ENCODE results near the gene MCC.

The MCC gene

GRCh38 chr5:113181853-113182490 is 306.3 kb downstream of the MCC start:
- FAIRE-seq, result no peak
- TF ChIP-seq TAF1 (IDR thresholded peaks at IDR 0.05; ENCODE audit: low read depth, low read length) (no peak), POLR2AphosphoS5 (IDR thresholded peaks at IDR 0.05; ENCODE audit: low read depth, low read length) (no peak), POU2F2 (IDR thresholded peaks at IDR 0.05; ENCODE audit: low read depth, low read length) (no peak), POLR2A (IDR thresholded peaks at IDR 0.05; ENCODE audit: low read depth, low read length) (no peak), SPI1 (IDR thresholded peaks at IDR 0.05; ENCODE audit: low read depth, low read length) (no peak), PAX5 (IDR thresholded peaks at IDR 0.05; ENCODE audit: insufficient read depth, low read length, severe bottlenecking) (no peak)
- DNase-seq (ENCODE audit: insufficient read length, low spot score), result no peak

- no peak for TF ChIP-seq SPI1 (IDR thresholded peaks at IDR 0.05; ENCODE audit: low read depth, low read length)
- no peak for TF ChIP-seq TAF1 (IDR thresholded peaks at IDR 0.05; ENCODE audit: low read depth, low read length)
- TF ChIP-seq PAX5 (IDR thresholded peaks at IDR 0.05; ENCODE audit: insufficient read depth, low read length, severe bottlenecking), result no peak
- TF ChIP-seq POLR2AphosphoS5 (IDR thresholded peaks at IDR 0.05; ENCODE audit: low read depth, low read length), result no peak
- no peak for TF ChIP-seq POLR2A (IDR thresholded peaks at IDR 0.05; ENCODE audit: low read depth, low read length)
- DNase-seq (ENCODE audit: insufficient read length, low spot score) (no peak), FAIRE-seq (no peak)
These were observed 306.8 kb downstream of the MCC start for GRCh38 chr5:113181409-113181808.

GRCh38 chr5:113179156-113179555 is 309.1 kb downstream of the MCC start:
- DNase-seq (ENCODE audit: insufficient read length, low spot score), result no peak
- FAIRE-seq, result no peak
- no peak for TF ChIP-seq SPI1 (IDR thresholded peaks at IDR 0.05; ENCODE audit: low read depth, low read length)
- TF ChIP-seq POLR2AphosphoS5 (IDR thresholded peaks at IDR 0.05; ENCODE audit: low read depth, low read length), result no peak
- TF ChIP-seq POLR2A (IDR thresholded peaks at IDR 0.05; ENCODE audit: low read depth, low read length), result no peak
- no peak for TF ChIP-seq TAF1 (IDR thresholded peaks at IDR 0.05; ENCODE audit: low read depth, low read length)
- TF ChIP-seq PAX5 (IDR thresholded peaks at IDR 0.05; ENCODE audit: insufficient read depth, low read length, severe bottlenecking), result no peak
- no peak for TF ChIP-seq POU2F2 (IDR thresholded peaks at IDR 0.05; ENCODE audit: low read depth, low read length)

GRCh38 chr5:113178073-113178779 is 310.0 kb downstream of the MCC start:
- DNase-seq (ENCODE audit: insufficient read length, low spot score), result no peak
- TF ChIP-seq POLR2AphosphoS5 (IDR thresholded peaks at IDR 0.05; ENCODE audit: low read depth, low read length) (no peak), POU2F2 (IDR thresholded peaks at IDR 0.05; ENCODE audit: low read depth, low read length) (no peak), TAF1 (IDR thresholded peaks at IDR 0.05; ENCODE audit: low read depth, low read length) (no peak), POLR2A (IDR thresholded peaks at IDR 0.05; ENCODE audit: low read depth, low read length) (no peak), SPI1 (IDR thresholded peaks at IDR 0.05; ENCODE audit: low read depth, low read length) (no peak), PAX5 (IDR thresholded peaks at IDR 0.05; ENCODE audit: insufficient read depth, low read length, severe bottlenecking) (no peak)
- FAIRE-seq, result no peak

- TF ChIP-seq POLR2AphosphoS5 (IDR thresholded peaks at IDR 0.05; ENCODE audit: low read depth, low read length), result no peak
- no peak for TF ChIP-seq PAX5 (IDR thresholded peaks at IDR 0.05; ENCODE audit: insufficient read depth, low read length, severe bottlenecking)
- no peak for TF ChIP-seq SPI1 (IDR thresholded peaks at IDR 0.05; ENCODE audit: low read depth, low read length)
- no peak for TF ChIP-seq POU2F2 (IDR thresholded peaks at IDR 0.05; ENCODE audit: low read depth, low read length)
- no peak for TF ChIP-seq POLR2A (IDR thresholded peaks at IDR 0.05; ENCODE audit: low read depth, low read length)
- no peak for TF ChIP-seq TAF1 (IDR thresholded peaks at IDR 0.05; ENCODE audit: low read depth, low read length)
- FAIRE-seq (no peak), DNase-seq (ENCODE audit: insufficient read length, low spot score) (no peak)
These were observed 311.0 kb downstream of the MCC start for GRCh38 chr5:113177225-113177624.

GRCh38 chr5:113176734-113177133 is 311.5 kb downstream of the MCC start:
- no peak for DNase-seq (ENCODE audit: insufficient read length, low spot score)
- FAIRE-seq, result no peak
- TF ChIP-seq POLR2AphosphoS5 (IDR thresholded peaks at IDR 0.05; ENCODE audit: low read depth, low read length) (no peak), TAF1 (IDR thresholded peaks at IDR 0.05; ENCODE audit: low read depth, low read length) (no peak), POLR2A (IDR thresholded peaks at IDR 0.05; ENCODE audit: low read depth, low read length) (no peak), PAX5 (IDR thresholded peaks at IDR 0.05; ENCODE audit: insufficient read depth, low read length, severe bottlenecking) (no peak), POU2F2 (IDR thresholded peaks at IDR 0.05; ENCODE audit: low read depth, low read length) (no peak), SPI1 (IDR thresholded peaks at IDR 0.05; ENCODE audit: low read depth, low read length) (no peak)

GRCh38 chr5:113176196-113176595 is 312.1 kb downstream of the MCC start:
- no peak for DNase-seq (ENCODE audit: insufficient read length, low spot score)
- no peak for FAIRE-seq
- no peak for TF ChIP-seq TAF1 (IDR thresholded peaks at IDR 0.05; ENCODE audit: low read depth, low read length)
- no peak for TF ChIP-seq POLR2AphosphoS5 (IDR thresholded peaks at IDR 0.05; ENCODE audit: low read depth, low read length)
- TF ChIP-seq POU2F2 (IDR thresholded peaks at IDR 0.05; ENCODE audit: low read depth, low read length), result no peak
- no peak for TF ChIP-seq SPI1 (IDR thresholded peaks at IDR 0.05; ENCODE audit: low read depth, low read length)
- TF ChIP-seq POLR2A (IDR thresholded peaks at IDR 0.05; ENCODE audit: low read depth, low read length), result no peak
- no peak for TF ChIP-seq PAX5 (IDR thresholded peaks at IDR 0.05; ENCODE audit: insufficient read depth, low read length, severe bottlenecking)

- no peak for TF ChIP-seq SPI1 (IDR thresholded peaks at IDR 0.05; ENCODE audit: low read depth, low read length)
- no peak for TF ChIP-seq TAF1 (IDR thresholded peaks at IDR 0.05; ENCODE audit: low read depth, low read length)
- no peak for TF ChIP-seq POLR2AphosphoS5 (IDR thresholded peaks at IDR 0.05; ENCODE audit: low read depth, low read length)
- TF ChIP-seq POU2F2 (IDR thresholded peaks at IDR 0.05; ENCODE audit: low read depth, low read length), result no peak
- TF ChIP-seq PAX5 (IDR thresholded peaks at IDR 0.05; ENCODE audit: insufficient read depth, low read length, severe bottlenecking), result no peak
- no peak for TF ChIP-seq POLR2A (IDR thresholded peaks at IDR 0.05; ENCODE audit: low read depth, low read length)
- DNase-seq (ENCODE audit: insufficient read length, low spot score) (no peak), FAIRE-seq (no peak)
These were observed 315.9 kb downstream of the MCC start for GRCh38 chr5:113172231-113172826.

GRCh38 chr5:113171520-113171919 is 316.7 kb downstream of the MCC start:
- DNase-seq (ENCODE audit: insufficient read length, low spot score), result no peak
- TF ChIP-seq POLR2AphosphoS5 (IDR thresholded peaks at IDR 0.05; ENCODE audit: low read depth, low read length), result no peak
- TF ChIP-seq POLR2A (IDR thresholded peaks at IDR 0.05; ENCODE audit: low read depth, low read length), result no peak
- TF ChIP-seq POU2F2 (IDR thresholded peaks at IDR 0.05; ENCODE audit: low read depth, low read length), result no peak
- no peak for TF ChIP-seq SPI1 (IDR thresholded peaks at IDR 0.05; ENCODE audit: low read depth, low read length)
- no peak for TF ChIP-seq PAX5 (IDR thresholded peaks at IDR 0.05; ENCODE audit: insufficient read depth, low read length, severe bottlenecking)
- no peak for TF ChIP-seq TAF1 (IDR thresholded peaks at IDR 0.05; ENCODE audit: low read depth, low read length)
- FAIRE-seq, result no peak

Data from GM12891 (cell line).